ENCODE data around the gene THOC2. TPM values are rescaled to one million over a fixed set of nuclear protein-coding genes. Genes with fewer than 3 reads are reported as not detected.
"Not testable (repeated sequence)": the region's sequence is repeated elsewhere in the genome, so short reads cannot be mapped to it uniquely, and the experiment has no call there.

The THOC2 gene
- total RNA-seq, 2 experiments from 2014 or later: 73.8 to 99.1 TPM

DNA sequence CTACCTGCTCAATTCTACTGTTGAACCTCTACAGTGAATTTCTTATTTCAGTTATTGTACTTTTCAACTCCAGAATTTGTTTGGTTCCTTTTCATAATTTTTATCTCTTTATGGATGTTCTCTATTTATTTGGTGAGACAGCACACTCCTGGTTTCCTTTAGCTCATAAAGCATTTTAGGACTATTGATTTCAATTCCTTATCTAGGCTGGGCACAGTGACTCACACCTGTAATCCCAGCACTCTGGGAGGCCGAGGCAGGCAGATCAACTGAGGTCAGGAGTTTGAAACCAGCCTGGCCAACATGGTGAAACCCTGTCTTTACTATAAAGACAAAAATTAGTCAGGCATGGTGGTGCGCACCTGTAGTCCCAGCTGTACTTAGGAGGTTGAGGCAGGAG, 57.7 kb downstream of the THOC2 start:
- Histone ChIP-seq H3K4me2 (ENCODE audit: low read length) (no peak overlapping the region), H3K36me3 (ENCODE audit: insufficient read depth, low read length) (peaks cover 77% of the 10 kb centered on the region), H3K27ac (ENCODE audit: low read depth, low read length, poor library complexity, severe bottlenecking) (no peak overlapping the region), H2AFZ (ENCODE audit: low read length) (no peak overlapping the region), H3K4me3 (ENCODE audit: low read depth, low read length, poor library complexity, severe bottlenecking) (no peak overlapping the region), H3K4me1 (ENCODE audit: insufficient read depth, low read length, poor library complexity, severe bottlenecking) (no peaks in the 10 kb centered on the region), H4K20me1 (ENCODE audit: insufficient read depth, low read length) (no peaks in the 10 kb centered on the region), H3K9me2 (ENCODE audit: insufficient read depth, low read length) (no peaks in the 10 kb centered on the region), H3K79me2 (ENCODE audit: insufficient read depth, low read depth, low read length) (no peaks in the 10 kb centered on the region), H3K9me3 (ENCODE audit: low read length) (no peaks in the 10 kb centered on the region)
- no peak for DNase-seq (ENCODE audit: low spot score)
- no TSS peak for BruUV-seq (replicated peaks)
- TF ChIP-seq, protein P1, sequence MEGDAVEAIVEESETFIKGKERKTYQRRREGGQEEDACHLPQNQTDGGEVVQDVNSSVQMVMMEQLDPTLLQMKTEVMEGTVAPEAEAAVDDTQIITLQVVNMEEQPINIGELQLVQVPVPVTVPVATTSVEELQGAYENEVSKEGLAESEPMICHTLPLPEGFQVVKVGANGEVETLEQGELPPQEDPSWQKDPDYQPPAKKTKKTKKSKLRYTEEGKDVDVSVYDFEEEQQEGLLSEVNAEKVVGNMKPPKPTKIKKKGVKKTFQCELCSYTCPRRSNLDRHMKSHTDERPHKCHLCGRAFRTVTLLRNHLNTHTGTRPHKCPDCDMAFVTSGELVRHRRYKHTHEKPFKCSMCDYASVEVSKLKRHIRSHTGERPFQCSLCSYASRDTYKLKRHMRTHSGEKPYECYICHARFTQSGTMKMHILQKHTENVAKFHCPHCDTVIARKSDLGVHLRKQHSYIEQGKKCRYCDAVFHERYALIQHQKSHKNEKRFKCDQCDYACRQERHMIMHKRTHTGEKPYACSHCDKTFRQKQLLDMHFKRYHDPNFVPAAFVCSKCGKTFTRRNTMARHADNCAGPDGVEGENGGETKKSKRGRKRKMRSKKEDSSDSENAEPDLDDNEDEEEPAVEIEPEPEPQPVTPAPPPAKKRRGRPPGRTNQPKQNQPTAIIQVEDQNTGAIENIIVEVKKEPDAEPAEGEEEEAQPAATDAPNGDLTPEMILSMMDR (conservative IDR thresholded peaks at IDR 0.05; ENCODE audit: low read length): no peak
- TF ChIP-seq EZH2phosphoT487 (IDR thresholded peaks at IDR 0.05; ENCODE audit: borderline replicate concordance, low read depth, low read length): no peak
- POLR2A ChIA-PET: no interaction called here
- intact Hi-C loops (cut with micrococcal nuclease; ENCODE audit: unreplicated experiment): no loop called here
- CTCF ChIA-PET (ENCODE audit: unreplicated experiment): no interaction called here

DNA sequence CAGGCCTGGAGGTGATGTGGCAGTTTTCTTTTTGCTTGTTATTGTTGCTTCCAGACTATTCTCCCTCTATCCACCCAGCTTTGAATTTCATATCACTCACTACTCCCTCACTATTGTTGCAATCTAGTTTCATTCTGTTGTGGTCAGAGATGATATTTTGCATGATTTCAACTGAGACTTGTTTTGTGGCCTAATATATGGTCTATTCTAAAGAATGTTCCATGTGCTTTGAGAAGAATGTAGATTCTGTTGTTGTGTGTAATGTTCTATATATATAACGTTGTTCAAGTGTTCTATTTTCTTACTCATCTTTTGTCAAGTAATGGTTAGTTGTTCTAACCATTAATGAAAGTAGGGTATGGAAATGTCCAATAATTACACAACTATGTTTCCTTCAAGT, 59.0 kb downstream of the THOC2 start:
- no peak overlapping the region for H3K27ac ChIP-seq (ENCODE audit: low read depth, low read length, poor library complexity, severe bottlenecking)
- no peak overlapping the region for H3K4me3 ChIP-seq (ENCODE audit: low read depth, low read length, poor library complexity, severe bottlenecking)
- no peak overlapping the region for H3K4me2 ChIP-seq (ENCODE audit: low read length)
- peaks cover 79% of the 10 kb centered on the region for H3K36me3 ChIP-seq (ENCODE audit: insufficient read depth, low read length)
- no peaks in the 10 kb centered on the region for H3K4me1 ChIP-seq (ENCODE audit: insufficient read depth, low read length, poor library complexity, severe bottlenecking)
- H3K9me2 ChIP-seq (ENCODE audit: insufficient read depth, low read length): no peaks in the 10 kb centered on the region
- H3K79me2 ChIP-seq (ENCODE audit: insufficient read depth, low read depth, low read length): no peaks in the 10 kb centered on the region
- H4K20me1 ChIP-seq (ENCODE audit: insufficient read depth, low read length): no peaks in the 10 kb centered on the region
- TF ChIP-seq, protein P1 (conservative IDR thresholded peaks at IDR 0.05; ENCODE audit: low read length): no peak
- no peak for TF ChIP-seq EZH2phosphoT487 (IDR thresholded peaks at IDR 0.05; ENCODE audit: borderline replicate concordance, low read depth, low read length)
- no peak for DNase-seq (ENCODE audit: low spot score)
- POLR2A ChIA-PET: no interaction called here
- intact Hi-C loops (cut with micrococcal nuclease; ENCODE audit: unreplicated experiment): no loop called here
- no peak overlapping the region for H2AFZ ChIP-seq (ENCODE audit: low read length)
- CTCF ChIA-PET (ENCODE audit: unreplicated experiment): no interaction called here
- no peaks in the 10 kb centered on the region for H3K9me3 ChIP-seq (ENCODE audit: low read length)
- no TSS peak for BruUV-seq (replicated peaks)

DNA sequence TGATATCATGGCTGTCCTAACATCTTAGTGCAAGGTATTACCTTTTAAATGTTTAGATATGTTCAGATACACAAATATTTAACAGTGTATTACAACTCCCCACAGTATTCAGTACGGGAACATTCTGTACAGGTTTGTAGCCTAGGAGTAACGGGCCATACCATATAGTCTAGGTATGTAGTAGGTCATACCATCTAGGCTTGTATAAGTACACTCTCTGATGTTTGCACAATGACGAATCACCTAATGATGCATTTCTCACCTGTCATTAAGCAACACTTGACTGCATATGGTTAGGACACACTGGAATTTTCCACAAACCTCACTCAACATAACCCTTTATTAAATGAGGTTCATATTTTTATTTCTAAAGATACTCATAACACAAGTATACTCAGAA, 67.7 kb downstream of the THOC2 start:
- H3K27ac ChIP-seq (ENCODE audit: low read depth, low read length, poor library complexity, severe bottlenecking): no peak overlapping the region
- H3K4me1 ChIP-seq (ENCODE audit: insufficient read depth, low read length, poor library complexity, severe bottlenecking): no peaks in the 10 kb centered on the region
- CTCF ChIA-PET (ENCODE audit: unreplicated experiment): no interaction called here
- DNase-seq (ENCODE audit: low spot score): no peak
- no peaks in the 10 kb centered on the region for H3K9me3 ChIP-seq (ENCODE audit: low read length)
- no peak for TF ChIP-seq EZH2phosphoT487 (IDR thresholded peaks at IDR 0.05; ENCODE audit: borderline replicate concordance, low read depth, low read length)
- TF ChIP-seq, protein P1 (conservative IDR thresholded peaks at IDR 0.05; ENCODE audit: low read length): no peak
- peaks cover 81% of the 10 kb centered on the region for H3K36me3 ChIP-seq (ENCODE audit: insufficient read depth, low read length)
- H2AFZ ChIP-seq (ENCODE audit: low read length): no peak overlapping the region
- POLR2A ChIA-PET: no interaction called here
- no peaks in the 10 kb centered on the region for H3K9me2 ChIP-seq (ENCODE audit: insufficient read depth, low read length)
- H4K20me1 ChIP-seq (ENCODE audit: insufficient read depth, low read length): no peaks in the 10 kb centered on the region
- intact Hi-C loops (cut with micrococcal nuclease; ENCODE audit: unreplicated experiment): no loop called here
- BruUV-seq (replicated peaks): no TSS peak
- no peak overlapping the region for H3K4me2 ChIP-seq (ENCODE audit: low read length)
- no peak overlapping the region for H3K4me3 ChIP-seq (ENCODE audit: low read depth, low read length, poor library complexity, severe bottlenecking)
- no peaks in the 10 kb centered on the region for H3K79me2 ChIP-seq (ENCODE audit: insufficient read depth, low read depth, low read length)

DNA sequence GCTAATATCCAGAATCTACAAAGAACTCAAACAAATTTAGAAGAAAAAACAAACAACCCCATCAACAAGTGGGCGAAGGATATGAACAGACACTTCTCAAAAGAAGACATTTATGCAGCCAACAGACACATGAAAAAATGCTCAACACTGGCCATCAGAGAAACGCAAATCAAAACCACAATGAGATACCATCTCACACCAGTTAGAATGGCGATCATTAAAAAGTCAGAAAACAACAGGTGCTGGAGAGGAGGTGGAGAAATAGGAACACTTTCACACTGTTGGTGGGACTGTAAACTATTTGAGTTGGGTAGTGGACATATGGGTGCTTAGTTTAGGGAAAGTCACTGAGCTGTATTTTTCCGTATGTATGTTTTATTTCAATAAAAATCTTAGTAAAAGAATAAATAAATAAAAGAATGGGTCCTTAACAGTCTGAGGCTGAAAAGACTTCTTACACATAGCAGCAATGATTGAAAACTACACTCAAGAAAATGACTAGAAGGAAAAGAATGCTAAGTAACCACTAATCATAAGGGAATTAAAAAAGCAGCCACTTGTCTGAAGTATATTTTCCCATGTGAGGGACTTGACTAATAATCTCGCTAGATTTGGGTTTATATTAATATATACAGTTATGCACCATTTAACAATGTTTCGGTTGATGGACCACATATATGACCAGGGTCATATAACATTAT, 68.2 kb downstream of the THOC2 start:
- H3K9me2 ChIP-seq (ENCODE audit: insufficient read depth, low read length); H2AFZ ChIP-seq (ENCODE audit: low read length); BruUV-seq (replicated peaks); H3K9me3 ChIP-seq (ENCODE audit: low read length); H4K20me1 ChIP-seq (ENCODE audit: insufficient read depth, low read length); H3K4me1 ChIP-seq (ENCODE audit: insufficient read depth, low read length, poor library complexity, severe bottlenecking); CTCF ChIA-PET (ENCODE audit: unreplicated experiment); intact Hi-C loops (cut with micrococcal nuclease; ENCODE audit: unreplicated experiment); H3K4me2 ChIP-seq (ENCODE audit: low read length); H3K4me3 ChIP-seq (ENCODE audit: low read depth, low read length, poor library complexity, severe bottlenecking); H3K79me2 ChIP-seq (ENCODE audit: insufficient read depth, low read depth, low read length); DNase-seq (ENCODE audit: low spot score); H3K27ac ChIP-seq (ENCODE audit: low read depth, low read length, poor library complexity, severe bottlenecking): not testable (repeated sequence)
- H3K36me3 ChIP-seq (ENCODE audit: insufficient read depth, low read length): peaks cover 81% of the 10 kb centered on the region
- POLR2A ChIA-PET: interaction anchor here (0.6 kb wide), 1 partner anchor 66 kb away, joined by 3 read pairs; no protein-coding TSS in a partner anchor
